HUES64 (cell line): ENCODE data around the gene NAP1L4.

Experiments
- H3K27ac ChIP-seq: 2 replicates; pipeline ENCODE4 v1.7.0; 2013; ENCODE audit warnings: low read depth, low read length, inconsistent platforms
- H3K27me3 ChIP-seq: 2 replicates; pipeline ENCODE4 v1.6.1; 2013; ENCODE audit warnings: mild to moderate bottlenecking, low read length; ENCODE audit not compliant: insufficient read depth
- H3K36me3 ChIP-seq: 2 replicates; pipeline ENCODE4 v1.6.1; 2013; ENCODE audit warnings: mild to moderate bottlenecking, low read length; ENCODE audit not compliant: insufficient read depth
- H3K4me1 ChIP-seq: 2 replicates; pipeline ENCODE4 v1.6.1; 2013; ENCODE audit warnings: mild to moderate bottlenecking, low read length, moderate library complexity; ENCODE audit not compliant: insufficient read depth
- H3K4me3 ChIP-seq: 2 replicates; pipeline ENCODE4 v1.5.1; 2013; ENCODE audit warnings: mild to moderate bottlenecking, low read length, moderate library complexity
- H3K9ac ChIP-seq: 2 replicates; pipeline ENCODE4 v1.6.1; 2013; ENCODE audit warnings: mild to moderate bottlenecking, low read depth, low read length
- H3K9me3 ChIP-seq: 2 replicates; pipeline ENCODE4 v1.6.1; 2013; ENCODE audit warnings: low read depth, low read length; ENCODE audit not compliant: insufficient read depth
- WGBS: fragments of 150-250, 120-280 bp; methylation state at CpG from one replicate; pipeline ENCODE4 v1.1.7; 2013; ENCODE audit warnings: missing lambda C conversion rate; 5-methylcytosine and 5-hydroxymethylcytosine counted together

NAP1L4 gene

DNA sequence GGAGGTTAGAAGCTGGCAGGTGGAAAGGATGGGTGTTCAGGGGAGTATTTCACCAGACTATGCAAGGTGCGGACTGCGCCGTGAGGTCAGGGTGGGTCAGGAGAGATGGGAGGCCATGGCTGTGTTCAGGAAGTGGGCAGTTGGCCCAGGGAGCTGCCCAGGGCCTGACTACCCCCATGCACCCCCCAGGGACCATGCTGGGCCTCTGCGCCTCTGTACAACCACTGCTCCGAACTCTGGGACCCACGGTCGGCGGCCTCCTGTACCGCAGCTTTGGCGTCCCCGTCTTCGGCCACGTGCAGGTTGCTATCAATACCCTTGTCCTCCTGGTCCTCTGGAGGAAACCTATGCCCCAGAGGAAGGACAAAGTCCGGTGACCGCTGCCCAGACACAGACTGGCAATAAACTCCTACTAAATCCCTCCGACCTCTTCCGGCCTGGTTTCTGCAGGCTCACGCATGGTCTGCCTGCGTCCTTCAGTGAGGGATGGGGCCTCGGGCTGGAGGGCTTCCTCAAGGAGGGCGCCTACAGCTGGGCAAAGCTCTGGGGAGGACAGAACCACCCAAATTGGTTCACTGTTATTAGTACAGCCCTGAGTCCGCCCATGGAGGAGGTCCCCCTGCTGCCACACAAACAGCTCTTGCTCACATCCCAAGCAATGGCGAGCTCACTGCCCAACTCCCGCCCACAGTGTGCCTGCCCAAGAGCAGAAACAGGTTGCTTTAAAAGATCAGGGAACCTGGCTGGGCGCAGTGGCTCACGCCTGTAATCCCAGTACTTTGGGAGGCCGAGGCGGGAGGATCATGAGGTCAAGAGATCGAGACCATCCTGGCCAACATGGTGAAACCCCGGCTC lies 67.1 kb downstream of the NAP1L4 start:
- H3K9ac ChIP-seq: no peak overlapping the region

DNA sequence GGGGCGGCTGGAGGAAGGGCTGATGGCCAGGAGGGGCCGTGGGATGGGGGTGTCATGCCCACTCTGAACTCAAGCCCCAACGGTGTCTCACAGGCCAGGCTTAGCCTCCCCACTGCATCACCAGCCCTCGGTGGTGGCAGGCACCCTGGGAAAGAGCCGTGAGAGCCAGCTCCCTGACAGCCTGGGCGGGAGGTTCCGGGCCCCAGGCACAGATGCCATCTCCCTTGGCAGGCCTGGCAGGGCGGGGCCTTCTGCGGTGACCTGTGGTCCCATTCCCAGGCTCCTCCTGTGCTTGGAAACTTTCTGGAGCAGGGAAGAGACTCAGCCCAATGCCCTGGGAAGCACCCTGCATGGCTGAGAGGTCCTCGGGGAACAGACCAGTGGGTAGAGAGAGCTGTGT lies 67.7 kb downstream of the NAP1L4 start:
- peaks cover 28% of the 10 kb centered on the region for H3K27me3 ChIP-seq
- WGBS: 94% methylated on average over 10 of the region's 10 CpGs

More for the DNA sequence above, 67.1 kb downstream of the NAP1L4 start:
- H3K27me3 ChIP-seq: peaks cover 35% of the 10 kb centered on the region
- no peaks in the 10 kb centered on the region for H3K36me3 ChIP-seq
- H3K27ac ChIP-seq: no peak overlapping the region
- peaks cover 12% of the 10 kb centered on the region; the same call in 1 of the 2 replicates for H3K4me1 ChIP-seq
- 92% methylated on average over 30 of the region's 30 CpGs for WGBS
- H3K4me3 ChIP-seq: no peak overlapping the region
- H3K9me3 ChIP-seq: no peaks in the 10 kb centered on the region

GRCh38 chr11:2923446-2924375 lies 68.4 kb downstream of the NAP1L4 start:
- H3K4me3 ChIP-seq: no peak overlapping the region
- H3K27ac ChIP-seq: no peak overlapping the region
- no peaks in the 10 kb centered on the region for H3K9me3 ChIP-seq
- H3K9ac ChIP-seq: no peak overlapping the region
- H3K4me1 ChIP-seq: peaks cover 12% of the 10 kb centered on the region; the same call in 1 of the 2 replicates
- whole genome bisulfite sequencing: 93% methylated on average over 22 of the region's 22 CpGs
- peaks cover 23% of the 10 kb centered on the region for H3K27me3 ChIP-seq
- no peaks in the 10 kb centered on the region for H3K36me3 ChIP-seq

More for the DNA sequence above, 67.7 kb downstream of the NAP1L4 start:
- Histone ChIP-seq H3K27ac (no peak overlapping the region), H3K9me3 (no peaks in the 10 kb centered on the region), H3K36me3 (no peaks in the 10 kb centered on the region), H3K9ac (no peak overlapping the region), H3K4me1 (peaks cover 12% of the 10 kb centered on the region; the same call in 1 of the 2 replicates), H3K4me3 (no peak overlapping the region)

DNA sequence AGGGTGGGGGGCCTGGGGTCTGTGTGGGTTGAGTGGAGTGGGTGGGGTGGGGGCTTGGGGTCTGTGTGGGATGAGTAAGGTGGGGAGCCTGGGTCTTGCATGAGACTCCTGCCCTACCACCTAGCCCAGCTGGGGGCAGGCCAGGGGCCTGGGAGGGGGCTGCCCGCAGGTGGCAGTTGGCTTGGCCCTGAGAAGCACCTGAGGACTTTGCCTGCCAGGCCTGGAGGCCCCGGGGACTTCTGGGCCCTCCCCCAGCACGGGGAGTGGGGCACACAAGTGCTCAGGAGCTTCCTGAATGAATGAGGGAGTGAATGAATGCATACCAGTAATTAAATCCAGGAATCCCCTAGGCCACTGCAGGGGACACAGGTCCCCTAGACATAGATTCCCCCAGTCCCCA lies 69.5 kb downstream of the NAP1L4 start:
- H3K9ac ChIP-seq: no peak overlapping the region
- no peaks in the 10 kb centered on the region for H3K9me3 ChIP-seq
- H3K27ac ChIP-seq: no peak overlapping the region
- H3K4me1 ChIP-seq: peaks cover 8% of the 10 kb centered on the region; the same call in 1 of the 2 replicates
- H3K27me3 ChIP-seq: peaks cover 12% of the 10 kb centered on the region
- no peaks in the 10 kb centered on the region for H3K36me3 ChIP-seq
- WGBS: 85% methylated on average over 3 of the region's 3 CpGs
- H3K4me3 ChIP-seq: no peak overlapping the region

GRCh38 chr11:2921742-2922493 lies 70.2 kb downstream of the NAP1L4 start:
- Histone ChIP-seq H3K9me3 (no peaks in the 10 kb centered on the region), H3K36me3 (no peaks in the 10 kb centered on the region), H3K4me1 (peaks cover 2% of the 10 kb centered on the region; the same call in 1 of the 2 replicates), H3K4me3 (no peak overlapping the region), H3K27me3 (peaks cover 5% of the 10 kb centered on the region), H3K27ac (no peak overlapping the region), H3K9ac (no peak overlapping the region)
- 90% methylated on average over 28 of the region's 29 CpGs for WGBS

DNA sequence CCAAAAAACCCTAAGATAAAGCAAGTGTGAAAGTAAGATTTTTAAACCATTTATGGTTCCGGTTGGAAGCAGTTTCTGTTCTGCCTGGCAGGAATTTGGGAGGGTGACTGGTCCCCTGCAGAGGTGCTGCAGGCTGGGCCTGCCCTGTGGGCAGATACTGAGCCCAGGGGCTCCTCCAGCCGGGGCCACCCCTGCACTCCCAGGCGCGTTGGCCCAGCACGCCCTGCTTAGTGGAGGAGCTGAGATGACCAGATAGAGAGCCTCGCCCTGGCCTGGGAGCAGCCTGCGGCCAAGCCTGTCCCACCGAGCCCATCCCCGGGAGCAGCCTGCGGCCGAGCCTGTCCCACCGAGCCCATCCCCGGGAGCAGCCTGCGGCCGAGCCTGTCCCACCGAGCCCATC lies 70.9 kb downstream of the NAP1L4 start:
- Histone ChIP-seq H3K27ac (no peak overlapping the region), H3K9me3 (no peaks in the 10 kb centered on the region), H3K4me1 (no peaks in the 10 kb centered on the region), H3K4me3 (no peak overlapping the region), H3K27me3 (no peaks in the 10 kb centered on the region), H3K9ac (no peak overlapping the region), H3K36me3 (no peaks in the 10 kb centered on the region)
- WGBS: 89% methylated on average over 9 of the region's 16 CpGs

- WGBS: 94% methylated on average over 12 of the region's 12 CpGs
- H3K4me3 ChIP-seq: no peak overlapping the region
- no peak overlapping the region for H3K9ac ChIP-seq
Observed at GRCh38 chr11:2920343-2920742, 71.8 kb downstream of the NAP1L4 start.

DNA sequence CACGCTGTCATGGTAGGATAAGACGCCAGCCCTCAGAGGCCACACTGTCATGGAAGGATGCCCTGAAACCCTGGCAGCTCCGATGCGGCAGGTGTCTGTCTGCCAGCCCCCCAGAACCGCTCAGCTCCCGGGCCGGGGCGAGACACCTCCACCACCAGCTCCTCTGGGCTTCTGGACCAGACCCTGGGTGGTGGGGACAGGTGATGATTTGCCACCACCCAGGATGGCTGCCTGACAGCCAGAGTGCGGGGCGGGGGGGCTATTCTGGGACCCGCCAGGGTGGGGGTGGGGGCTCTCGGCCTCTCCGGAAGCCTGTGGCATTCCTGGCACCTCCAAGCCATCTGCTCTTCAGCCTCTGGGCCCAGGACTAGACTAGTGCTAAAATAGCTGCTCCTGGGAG lies 72.3 kb downstream of the NAP1L4 start:
- no peak overlapping the region for H3K27ac ChIP-seq
- no peaks in the 10 kb centered on the region for H3K4me1 ChIP-seq
- H3K9ac ChIP-seq: no peak overlapping the region
- H3K36me3 ChIP-seq: no peaks in the 10 kb centered on the region
- H3K27me3 ChIP-seq: no peaks in the 10 kb centered on the region
- WGBS: 93% methylated on average over 13 of the region's 13 CpGs
- no peak overlapping the region for H3K4me3 ChIP-seq
- H3K9me3 ChIP-seq: no peaks in the 10 kb centered on the region

More at GRCh38 chr11:2920343-2920742, 71.8 kb downstream of the NAP1L4 start:
- Histone ChIP-seq H3K9me3 (no peaks in the 10 kb centered on the region), H3K36me3 (no peaks in the 10 kb centered on the region), H3K4me1 (no peaks in the 10 kb centered on the region), H3K27me3 (no peaks in the 10 kb centered on the region), H3K27ac (no peak overlapping the region)

GRCh38 chr11:2919188-2919587 lies 72.9 kb downstream of the NAP1L4 start:
- WGBS: 93% methylated on average over 9 of the region's 9 CpGs
- H3K4me1 ChIP-seq: no peaks in the 10 kb centered on the region

DNA sequence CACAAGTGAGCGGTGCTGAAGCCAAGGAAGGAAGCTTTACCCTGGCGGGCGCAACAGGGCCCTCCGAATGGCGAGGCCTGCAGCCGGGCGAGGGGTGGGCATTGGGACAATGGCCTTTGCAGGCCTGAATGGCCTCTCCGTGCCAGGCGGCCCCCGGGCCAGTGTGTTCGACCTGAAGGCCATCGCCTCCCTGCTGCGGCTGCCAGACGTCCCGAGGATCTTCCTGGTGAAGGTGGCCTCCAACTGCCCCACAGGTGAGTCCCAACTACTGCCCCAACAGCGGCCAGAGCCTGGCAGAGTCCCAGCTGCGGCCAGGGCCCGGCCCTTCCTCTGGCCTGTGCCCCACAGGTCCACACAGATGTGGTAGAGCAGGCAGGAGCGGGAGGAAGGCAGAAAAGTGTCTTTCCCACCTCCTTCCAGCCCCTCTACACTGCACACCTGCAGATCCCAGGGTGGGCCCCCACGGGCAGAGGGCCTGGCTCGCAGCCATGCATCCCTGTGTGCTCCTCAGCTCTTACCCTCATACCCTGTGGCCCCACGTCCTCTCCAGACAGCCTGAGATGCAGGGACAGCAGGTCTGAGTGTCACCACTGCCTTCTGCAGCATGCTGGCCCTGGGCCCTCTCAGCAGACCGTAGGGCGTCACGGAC lies 74.2 kb downstream of the NAP1L4 start:
- H3K4me1 ChIP-seq: peaks cover 6% of the 10 kb centered on the region; the same call in 1 of the 2 replicates
- 89% methylated on average over 25 of the region's 25 CpGs for WGBS
- no peaks in the 10 kb centered on the region for H3K9me3 ChIP-seq
- H3K27me3 ChIP-seq: no peaks in the 10 kb centered on the region
- no peak overlapping the region for H3K27ac ChIP-seq
- H3K36me3 ChIP-seq: no peaks in the 10 kb centered on the region
- H3K9ac ChIP-seq: no peak overlapping the region
- H3K4me3 ChIP-seq: no peak overlapping the region

More at GRCh38 chr11:2919188-2919587, 72.9 kb downstream of the NAP1L4 start:
- Histone ChIP-seq H3K27ac (no peak overlapping the region), H3K27me3 (no peaks in the 10 kb centered on the region), H3K9me3 (no peaks in the 10 kb centered on the region), H3K9ac (no peak overlapping the region), H3K36me3 (no peaks in the 10 kb centered on the region), H3K4me3 (no peak overlapping the region)
